Activated CD4-positive, alpha-beta memory T cell treated with anti-CD3 and anti-CD28 coated beads, Interleukin-2, amount 10 ng/mL, durations not matched to agents 7 days and 5 days (primary cell): ENCODE data around the gene PAXX. TPM values are rescaled to one million over a fixed set of nuclear protein-coding genes. Genes with fewer than 3 reads are reported as not detected.

Experiments
- CTCF ChIA-PET: fragments of 350-600 bp; sonication (Branson Sonifier 250); formaldehyde crosslinking; loops from one replicate; lab custom pipeline; 2021; ENCODE audit warnings: antibody characterized with exemption, inconsistent platforms; lab: Charles Lee
- POLR2A ChIA-PET: fragments of 350-600 bp; sonication (Branson Sonifier 250); formaldehyde crosslinking; loops from one replicate; lab custom pipeline; 2021; ENCODE audit warnings: antibody characterized with exemption; lab: Charles Lee
- DNase-seq: peaks from one replicate; pipeline ENCODE4 v3.0.0-alpha.2; 2020
- H3K27ac Mint-ChIP-seq: one replicate; pipeline ENCODE4 v1.8.0; 2021; ENCODE audit warnings: mild to moderate bottlenecking, mixed read lengths
- H3K27me3 Mint-ChIP-seq: one replicate; pipeline ENCODE4 v1.8.0; 2021; ENCODE audit warnings: mixed read lengths
- H3K36me3 Mint-ChIP-seq: one replicate; pipeline ENCODE4 v1.8.0; 2021; ENCODE audit warnings: low read depth, mixed read lengths
- H3K4me1 Mint-ChIP-seq: one replicate; pipeline ENCODE4 v1.8.0; 2021; ENCODE audit warnings: mixed read lengths
- H3K4me3 Mint-ChIP-seq: one replicate; pipeline ENCODE4 v1.8.0; 2021; ENCODE audit warnings: mild to moderate bottlenecking, mixed read lengths
- H3K9me3 Mint-ChIP-seq: one replicate; pipeline ENCODE4 v1.8.0; 2021; ENCODE audit warnings: mixed read lengths
- total RNA-seq, 2 experiments: library from RNA; stranded (reverse); gene quantifications; one replicate each; pipeline ENCODE4 v1.2.3, GENCODE V29; 2021

The PAXX gene
- total RNA-seq, result 10 to 100 TPM; 64.4 to 68.5 TPM

- H3K27me3 Mint-ChIP-seq, result peaks cover 27% of the 10 kb centered on the region
- peak within 1 kb of the TSS; percentile 78 for H3K4me3 Mint-ChIP-seq
- peak within 1 kb of the TSS; percentile 81 for H3K27ac Mint-ChIP-seq
- peaks cover 10% of the 10 kb centered on the region for H3K36me3 Mint-ChIP-seq
- DNase-seq, result peak; percentile 95
- ChIA-PET POLR2A (interaction anchor here (0.6 to 3.7 kb wide), 24 partner anchors 8 to 264 kb away, joined by 3 to 29 read pairs (median 5); partner anchors contain the start of genes FBXW5, MAN1B1, PTGDS and SAPCD2), CTCF (interaction anchor here (0.6 to 2.9 kb wide), 15 partner anchors 14 to 290 kb away, joined by 3 to 17 read pairs (median 4); partner anchors contain the start of genes AJM1, NPDC1 and SAPCD2)
- no peaks in the 10 kb centered on the region for H3K9me3 Mint-ChIP-seq
- H3K4me1 Mint-ChIP-seq, result peaks cover 36% of the 10 kb centered on the region
Observed at GRCh38 chr9:136991993-136992818, at the start of gene PAXX. TSS of gene PAXX (plus strand) at chr9:136992422. CDS start at chr9:136992444, 22 bp downstream.

- Mint-ChIP-seq H3K27ac (peak overlapping the region; percentile 52), H3K4me3 (peak overlapping the region; percentile 67), H3K36me3 (peaks cover 30% of the 10 kb centered on the region), H3K27me3 (no peaks in the 10 kb centered on the region), H3K4me1 (peaks cover 18% of the 10 kb centered on the region), H3K9me3 (no peaks in the 10 kb centered on the region)
- CTCF ChIA-PET, result interaction anchor here (7.2 kb wide), 1 partner anchor 90 kb away, joined by 149 read pairs; the partner anchor contains the start of gene FUT7
- no peak for DNase-seq
- POLR2A ChIA-PET, result interaction anchor here (0.7 to 2.0 kb wide), 3 partner anchors 41 to 172 kb away, joined by 3 to 11 read pairs (median 8); partner anchors contain the start of gene DPP7
Observed at GRCh38 chr9:136942881-136943230, 49.4 kb upstream of the PAXX start.

GRCh38 chr9:136943291-136944211 is 48.7 kb upstream of the PAXX start:
- Mint-ChIP-seq H3K4me1 (peaks cover 22% of the 10 kb centered on the region), H3K9me3 (no peaks in the 10 kb centered on the region), H3K27ac (peak overlapping the region; percentile 74), H3K27me3 (no peaks in the 10 kb centered on the region), H3K4me3 (peak overlapping the region; percentile 80), H3K36me3 (peaks cover 30% of the 10 kb centered on the region)
- ChIA-PET POLR2A (interaction anchor here (0.7 to 2.0 kb wide), 13 partner anchors 21 to 171 kb away, joined by 3 to 11 read pairs (median 4); partner anchors contain the start of genes AJM1, DPP7, PAXX and RABL6), CTCF (interaction anchor here (0.5 to 7.2 kb wide), 3 partner anchors 31 to 90 kb away, joined by 3 to 149 read pairs (median 3); partner anchors contain the start of gene FUT7)
- peak; percentile 57 for DNase-seq

- H3K4me1 Mint-ChIP-seq, result peaks cover 25% of the 10 kb centered on the region
- H3K4me3 Mint-ChIP-seq, result peak overlapping the region; percentile 80
- H3K27ac Mint-ChIP-seq, result peak overlapping the region; percentile 74
- ChIA-PET CTCF (interaction anchor here (0.6 to 7.2 kb wide), 3 partner anchors 55 to 123 kb away, joined by 3 to 149 read pairs (median 6); partner anchors contain the start of gene FUT7), POLR2A (interaction anchor here (0.8 to 2.0 kb wide), 13 partner anchors 21 to 136 kb away, joined by 3 to 11 read pairs (median 4); partner anchors contain the start of genes AJM1, PAXX and RABL6)
- no peaks in the 10 kb centered on the region for H3K9me3 Mint-ChIP-seq
- no peaks in the 10 kb centered on the region for H3K27me3 Mint-ChIP-seq
- peaks cover 27% of the 10 kb centered on the region for H3K36me3 Mint-ChIP-seq
- no peak for DNase-seq
Observed at GRCh38 chr9:136944212-136944518, 48.1 kb upstream of the PAXX start.

GRCh38 chr9:136944519-136945332 is 47.5 kb upstream of the PAXX start, which contains the start of the genes C8G and FBXW5:
TSS of gene C8G (plus strand) at chr9:136945243. CDS start at chr9:136945321, 78 bp downstream.
TSS of gene FBXW5 (minus strand) at chr9:136944738. CDS start at chr9:136944083, 655 bp downstream.
- H3K27ac Mint-ChIP-seq, result peak within 1 kb of the TSS; percentile 77
- ChIA-PET POLR2A (interaction anchor here (0.8 to 3.9 kb wide), 14 partner anchors 15 to 137 kb away, joined by 3 to 19 read pairs (median 4); partner anchors contain the start of genes AJM1, PAXX and RABL6), CTCF (interaction anchor here (0.6 to 7.2 kb wide), 3 partner anchors 54 to 123 kb away, joined by 3 to 149 read pairs (median 6); partner anchors contain the start of gene FUT7)
- no peaks in the 10 kb centered on the region for H3K27me3 Mint-ChIP-seq
- H3K9me3 Mint-ChIP-seq, result no peaks in the 10 kb centered on the region
- DNase-seq, result peak; percentile 96
- H3K4me3 Mint-ChIP-seq, result peak within 1 kb of the TSS; percentile 80
- peaks cover 25% of the 10 kb centered on the region for H3K4me1 Mint-ChIP-seq
- peaks cover 22% of the 10 kb centered on the region for H3K36me3 Mint-ChIP-seq

GRCh38 chr9:136945333-136946227 is 46.6 kb upstream of the PAXX start:
- Mint-ChIP-seq H3K36me3 (peaks cover 21% of the 10 kb centered on the region), H3K9me3 (no peaks in the 10 kb centered on the region), H3K27me3 (no peaks in the 10 kb centered on the region), H3K4me3 (peak overlapping the region; percentile 48), H3K4me1 (peaks cover 26% of the 10 kb centered on the region), H3K27ac (no peak overlapping the region)
- CTCF ChIA-PET, result interaction anchor here (1.0 to 7.2 kb wide), 3 partner anchors 15 to 88 kb away, joined by 3 to 149 read pairs (median 3); partner anchors contain the start of genes FUT7 and PAXX
- DNase-seq, result no peak
- POLR2A ChIA-PET, result interaction anchor here (0.6 to 3.9 kb wide), 4 partner anchors 14 to 102 kb away, joined by 3 to 19 read pairs (median 4); no protein-coding TSS in a partner anchor

- H3K27me3 Mint-ChIP-seq, result no peaks in the 10 kb centered on the region
- no peaks in the 10 kb centered on the region for H3K9me3 Mint-ChIP-seq
- ChIA-PET CTCF (interaction anchor here (0.7 to 7.2 kb wide), 5 partner anchors 9 to 87 kb away, joined by 3 to 149 read pairs (median 3); partner anchors contain the start of genes FUT7 and PAXX), POLR2A (interaction anchor here (0.6 to 3.9 kb wide), 3 partner anchors 14 to 103 kb away, joined by 3 to 19 read pairs (median 4); no protein-coding TSS in a partner anchor)
- H3K4me1 Mint-ChIP-seq, result peaks cover 26% of the 10 kb centered on the region
- no peak for DNase-seq
- H3K27ac Mint-ChIP-seq, result no peak overlapping the region
- peaks cover 14% of the 10 kb centered on the region for H3K36me3 Mint-ChIP-seq
- no peak overlapping the region for H3K4me3 Mint-ChIP-seq
Observed at GRCh38 chr9:136946228-136947027, 45.8 kb upstream of the PAXX start.

- no peak overlapping the region for H3K27ac Mint-ChIP-seq
- no peak for DNase-seq
- H3K4me3 Mint-ChIP-seq, result peak overlapping the region; percentile 32
- ChIA-PET POLR2A (interaction anchor here (0.9 to 3.9 kb wide), 6 partner anchors 13 to 82 kb away, joined by 3 to 19 read pairs (median 7); partner anchors contain the start of gene PAXX), CTCF (interaction anchor here (0.7 to 7.2 kb wide), 18 partner anchors 10 to 159 kb away, joined by 3 to 149 read pairs (median 5); partner anchors contain the start of genes AJM1, FUT7, PAXX and RABL6)
- peaks cover 7% of the 10 kb centered on the region for H3K36me3 Mint-ChIP-seq
- H3K9me3 Mint-ChIP-seq, result no peaks in the 10 kb centered on the region
- H3K27me3 Mint-ChIP-seq, result no peaks in the 10 kb centered on the region
- peaks cover 24% of the 10 kb centered on the region for H3K4me1 Mint-ChIP-seq
Observed at GRCh38 chr9:136947028-136947891, 45.0 kb upstream of the PAXX start.

GRCh38 chr9:136947955-136948510 is 44.2 kb upstream of the PAXX start:
- peak overlapping the region; percentile 81 for H3K4me3 Mint-ChIP-seq
- peaks cover 18% of the 10 kb centered on the region for H3K4me1 Mint-ChIP-seq
- no peaks in the 10 kb centered on the region for H3K9me3 Mint-ChIP-seq
- H3K27ac Mint-ChIP-seq, result no peak overlapping the region
- H3K27me3 Mint-ChIP-seq, result no peaks in the 10 kb centered on the region
- no peak for DNase-seq
- POLR2A ChIA-PET, result interaction anchor here (0.8 to 3.9 kb wide), 8 partner anchors 12 to 122 kb away, joined by 3 to 19 read pairs (median 7); partner anchors contain the start of genes PAXX and SAPCD2
- CTCF ChIA-PET, result interaction anchor here (0.6 to 7.2 kb wide), 22 partner anchors 12 to 160 kb away, joined by 3 to 149 read pairs (median 5); partner anchors contain the start of genes AJM1, CLIC3, FUT7 and PAXX
- no peaks in the 10 kb centered on the region for H3K36me3 Mint-ChIP-seq
